IPS-20b (cell line): Measurements from ENCODE around the gene MYO18A.
"Not testable (repeated sequence)": the region's sequence is repeated elsewhere in the genome, so short reads cannot be mapped to it uniquely, and the experiment has no call there.

Experiments used
- H3K27ac ChIP-seq: one replicate; pipeline ENCODE4 v1.5.1; 2013; ENCODE audit warnings: low read length
- H3K27me3 ChIP-seq: 2 replicates; pipeline ENCODE4 v1.6.1; 2013; ENCODE audit warnings: mild to moderate bottlenecking, low read length, inconsistent platforms; ENCODE audit not compliant: insufficient read depth
- H3K36me3 ChIP-seq: 2 replicates; pipeline ENCODE4 v1.6.1; 2013; ENCODE audit warnings: low read depth, mild to moderate bottlenecking, inconsistent platforms, low read length, moderate library complexity; ENCODE audit not compliant: insufficient read depth
- H3K4me1 ChIP-seq: 2 replicates; pipeline ENCODE4 v1.6.1; 2013; ENCODE audit warnings: mild to moderate bottlenecking, control low read depth, inconsistent platforms, low read length, moderate library complexity; ENCODE audit not compliant: insufficient read depth
- H3K4me3 ChIP-seq: 2 replicates; pipeline ENCODE4 v1.5.1; 2013; ENCODE audit warnings: mild to moderate bottlenecking, low read length, inconsistent platforms
- H3K9ac ChIP-seq: 2 replicates; pipeline ENCODE4 v1.6.1; 2013; ENCODE audit warnings: low read depth, mild to moderate bottlenecking, inconsistent platforms, low read length, moderate library complexity
- H3K9me3 ChIP-seq: 2 replicates; pipeline ENCODE4 v1.6.1; 2013; ENCODE audit warnings: mild to moderate bottlenecking, low read depth, low read length, inconsistent platforms; ENCODE audit not compliant: insufficient read depth

Gene MYO18A

GRCh38 chr17:29149431-29150064, 30.6 kb downstream of the MYO18A start:
- H3K4me1 ChIP-seq: peaks cover 13% of the 10 kb centered on the region
- peak overlapping the region; percentile 72 for H3K9ac ChIP-seq
- no peak overlapping the region for H3K27ac ChIP-seq

GRCh38 chr17:29148790-29149430, 31.3 kb downstream of the MYO18A start:
- H3K9ac ChIP-seq: peak overlapping the region; percentile 72
- H3K4me1 ChIP-seq: peaks cover 13% of the 10 kb centered on the region
- H3K9me3 ChIP-seq: no peaks in the 10 kb centered on the region
- no peaks in the 10 kb centered on the region for H3K27me3 ChIP-seq
- no peaks in the 10 kb centered on the region for H3K36me3 ChIP-seq
- H3K27ac ChIP-seq: peak overlapping the region; percentile 43
- peak overlapping the region; percentile 72 for H3K4me3 ChIP-seq

More at GRCh38 chr17:29149431-29150064, 30.6 kb downstream of the MYO18A start:
- Histone ChIP-seq H3K4me3 (peak overlapping the region; percentile 72), H3K9me3 (no peaks in the 10 kb centered on the region), H3K36me3 (no peaks in the 10 kb centered on the region), H3K27me3 (no peaks in the 10 kb centered on the region)

- Histone ChIP-seq H3K36me3 (no peaks in the 10 kb centered on the region), H3K27me3 (no peaks in the 10 kb centered on the region), H3K4me1 (peaks cover 13% of the 10 kb centered on the region), H3K9me3 (no peaks in the 10 kb centered on the region), H3K27ac (peak overlapping the region; percentile 43), H3K4me3 (peak overlapping the region; percentile 50), H3K9ac (peak overlapping the region; percentile 59; the same call in 1 of the 2 replicates)
Observed at GRCh38 chr17:29148257-29148789, 31.9 kb downstream of the MYO18A start.

GRCh38 chr17:29147682-29148081, 32.5 kb downstream of the MYO18A start:
- Histone ChIP-seq H3K9me3 (no peaks in the 10 kb centered on the region), H3K4me1 (peaks cover 13% of the 10 kb centered on the region), H3K4me3 (no peak overlapping the region), H3K9ac (no peak overlapping the region), H3K27me3 (no peaks in the 10 kb centered on the region), H3K27ac (no peak overlapping the region), H3K36me3 (no peaks in the 10 kb centered on the region)

- H3K27ac ChIP-seq, H3K36me3 ChIP-seq, H3K9ac ChIP-seq, H3K9me3 ChIP-seq, H3K4me3 ChIP-seq, H3K27me3 ChIP-seq: not testable (repeated sequence)
- peaks cover 13% of the 10 kb centered on the region for H3K4me1 ChIP-seq
Observed at GRCh38 chr17:29147228-29147627, 33.0 kb downstream of the MYO18A start.

GRCh38 chr17:29146369-29146972, 33.7 kb downstream of the MYO18A start:
- Histone ChIP-seq H3K27me3 (no peaks in the 10 kb centered on the region), H3K4me1 (peaks cover 10% of the 10 kb centered on the region; the same call in 1 of the 2 replicates), H3K4me3 (no peak overlapping the region), H3K9ac (no peak overlapping the region), H3K9me3 (no peaks in the 10 kb centered on the region), H3K27ac (no peak overlapping the region), H3K36me3 (no peaks in the 10 kb centered on the region)

GRCh38 chr17:29145289-29146073, 34.7 kb downstream of the MYO18A start:
- H3K27ac ChIP-seq: no peak overlapping the region
- H3K9ac ChIP-seq: no peak overlapping the region
- H3K27me3 ChIP-seq: no peaks in the 10 kb centered on the region

GRCh38 chr17:29143894-29144293, 36.3 kb downstream of the MYO18A start:
- no peak overlapping the region for H3K9ac ChIP-seq

More at GRCh38 chr17:29145289-29146073, 34.7 kb downstream of the MYO18A start:
- H3K4me3 ChIP-seq: no peak overlapping the region
- peaks cover 16% of the 10 kb centered on the region; the same call in 1 of the 2 replicates for H3K4me1 ChIP-seq
- no peaks in the 10 kb centered on the region for H3K36me3 ChIP-seq
- no peaks in the 10 kb centered on the region for H3K9me3 ChIP-seq

GRCh38 chr17:29141514-29141876, 38.7 kb downstream of the MYO18A start:
- Histone ChIP-seq H3K27ac (no peak overlapping the region), H3K9me3 (no peaks in the 10 kb centered on the region), H3K27me3 (no peaks in the 10 kb centered on the region), H3K4me3 (no peak overlapping the region), H3K36me3 (no peaks in the 10 kb centered on the region), H3K9ac (no peak overlapping the region; the same call in 1 of the 2 replicates), H3K4me1 (peaks cover 18% of the 10 kb centered on the region; the same call in 1 of the 2 replicates)

More at GRCh38 chr17:29143894-29144293, 36.3 kb downstream of the MYO18A start:
- H3K27me3 ChIP-seq: no peaks in the 10 kb centered on the region
- no peak overlapping the region for H3K4me3 ChIP-seq
- peaks cover 18% of the 10 kb centered on the region; the same call in 1 of the 2 replicates for H3K4me1 ChIP-seq
- no peak overlapping the region for H3K27ac ChIP-seq
- H3K9me3 ChIP-seq: no peaks in the 10 kb centered on the region
- H3K36me3 ChIP-seq: no peaks in the 10 kb centered on the region

GRCh38 chr17:29140631-29141513, 39.3 kb downstream of the MYO18A start:
- no peak overlapping the region for H3K27ac ChIP-seq
- H3K4me1 ChIP-seq: peaks cover 18% of the 10 kb centered on the region; the same call in 1 of the 2 replicates
- H3K27me3 ChIP-seq: no peaks in the 10 kb centered on the region
- no peaks in the 10 kb centered on the region for H3K9me3 ChIP-seq
- no peak overlapping the region for H3K4me3 ChIP-seq
- no peak overlapping the region; the same call in 1 of the 2 replicates for H3K9ac ChIP-seq
- H3K36me3 ChIP-seq: no peaks in the 10 kb centered on the region
